22Rv1 (cell line): Measurements from ENCODE around the gene MYL7.

Experiments
- H3K27ac ChIP-seq: fragments of 450-650 bp; 2 replicates; pipeline ENCODE4 v1.5.1; 2017
- CTCF ChIP-seq: fragments of 450-650 bp; IDR thresholded peaks from 2 replicates; pipeline ENCODE4 v1.5.1; 2017; ENCODE audit warnings: mild to moderate bottlenecking
- ZFX ChIP-seq: fragments of 450-650 bp; IDR thresholded peaks from 2 replicates; pipeline ENCODE4 v1.6.1; 2017; ENCODE audit warnings: antibody characterized with exemption, borderline replicate concordance

The MYL7 gene

GRCh38 chr7:44123190-44124003 lies 17.7 kb downstream of the MYL7 start, which contains the start of gene POLD2:
Gene POLD2 (minus strand): TSS chr7:44123548. CDS start chr7:44122053, 1,495 bp downstream.
- peak within 1 kb of the TSS; percentile 76 for H3K27ac ChIP-seq

DNA sequence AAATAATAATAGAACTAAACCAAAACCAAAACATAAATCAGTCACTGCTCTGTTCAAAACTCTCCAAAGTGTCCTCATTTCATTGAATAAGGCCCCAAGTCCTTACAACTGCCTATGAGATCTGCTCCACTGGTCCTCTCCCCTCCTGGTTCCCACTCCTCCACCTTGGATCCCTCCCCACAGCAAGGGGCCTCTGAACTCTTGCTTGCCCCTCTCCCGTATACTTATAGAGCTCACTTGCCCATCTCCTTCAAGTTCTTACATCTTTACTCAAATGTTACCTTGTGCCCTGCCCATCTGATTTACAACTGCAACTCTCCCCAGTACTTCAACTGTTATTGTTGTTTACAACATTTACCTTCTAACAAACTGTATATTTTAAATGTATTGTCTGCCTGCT lies 18.6 kb downstream of the MYL7 start:
- peak overlapping the region; percentile 76 for H3K27ac ChIP-seq
- no peak for TF ChIP-seq CTCF
- TF ChIP-seq ZFX, result no peak

More at GRCh38 chr7:44123190-44124003, 17.7 kb downstream of the MYL7 start, which contains the start of gene POLD2:
- TF ChIP-seq CTCF (no peak), ZFX (no peak)

GRCh38 chr7:44121761-44122420 lies 19.2 kb downstream of the MYL7 start:
- H3K27ac ChIP-seq, result peak overlapping the region; percentile 76
- TF ChIP-seq CTCF (no peak), ZFX (no peak)

DNA sequence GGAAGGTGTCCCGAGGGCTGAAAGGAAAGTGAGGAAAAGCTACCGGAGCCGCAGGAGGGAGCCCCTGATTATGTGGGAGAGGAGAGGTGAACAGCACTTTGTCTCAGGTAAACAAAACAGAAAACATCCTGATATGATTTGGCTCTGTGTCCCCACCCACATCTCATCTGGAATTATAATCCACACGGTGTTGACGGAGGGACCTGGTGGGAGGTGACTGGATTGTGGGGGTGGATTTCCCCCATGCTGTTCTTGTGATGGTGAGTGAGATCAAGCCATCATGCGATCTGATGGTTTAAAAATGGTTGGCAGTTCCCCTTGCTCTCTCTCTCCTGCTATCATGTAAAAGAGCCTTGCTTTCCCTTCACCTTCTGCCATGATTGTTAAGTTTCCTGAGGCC lies 20.7 kb downstream of the MYL7 start:
- H3K27ac ChIP-seq, result peak overlapping the region; percentile 4; the same call in 1 of the 2 replicates
- TF ChIP-seq ZFX, result no peak

DNA sequence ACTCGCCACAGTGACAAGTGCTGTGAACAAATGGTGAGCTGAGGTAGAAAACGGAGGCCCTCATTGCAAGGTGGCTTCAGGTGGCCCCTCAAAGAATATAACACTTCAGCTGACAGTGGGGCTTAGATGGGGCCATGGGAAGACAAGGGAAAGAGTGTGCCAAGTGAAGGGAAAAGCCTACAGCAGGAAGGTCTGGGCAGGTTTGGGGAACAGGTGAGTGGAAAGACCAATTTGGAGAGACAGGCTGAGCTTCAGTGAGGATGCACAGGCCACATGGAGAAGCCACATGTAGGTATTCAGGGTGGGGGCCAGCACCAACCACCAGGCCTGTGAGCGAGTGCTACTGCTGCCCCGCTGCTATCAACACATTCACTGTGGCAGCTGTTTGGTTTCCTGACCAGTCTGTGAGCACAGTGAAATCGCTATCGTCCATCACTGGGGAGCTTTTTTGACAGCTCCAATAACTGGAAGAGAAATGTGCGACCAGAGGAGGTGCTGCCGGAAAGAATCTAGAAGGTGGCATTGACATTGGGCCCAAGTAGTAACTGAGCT lies 21.2 kb downstream of the MYL7 start:
- H3K27ac ChIP-seq, result 0 out of 2 replicates have a peak overlapping the region, but pooled peaks have one; percentile 4
- TF ChIP-seq ZFX (no peak), CTCF (no peak)

DNA sequence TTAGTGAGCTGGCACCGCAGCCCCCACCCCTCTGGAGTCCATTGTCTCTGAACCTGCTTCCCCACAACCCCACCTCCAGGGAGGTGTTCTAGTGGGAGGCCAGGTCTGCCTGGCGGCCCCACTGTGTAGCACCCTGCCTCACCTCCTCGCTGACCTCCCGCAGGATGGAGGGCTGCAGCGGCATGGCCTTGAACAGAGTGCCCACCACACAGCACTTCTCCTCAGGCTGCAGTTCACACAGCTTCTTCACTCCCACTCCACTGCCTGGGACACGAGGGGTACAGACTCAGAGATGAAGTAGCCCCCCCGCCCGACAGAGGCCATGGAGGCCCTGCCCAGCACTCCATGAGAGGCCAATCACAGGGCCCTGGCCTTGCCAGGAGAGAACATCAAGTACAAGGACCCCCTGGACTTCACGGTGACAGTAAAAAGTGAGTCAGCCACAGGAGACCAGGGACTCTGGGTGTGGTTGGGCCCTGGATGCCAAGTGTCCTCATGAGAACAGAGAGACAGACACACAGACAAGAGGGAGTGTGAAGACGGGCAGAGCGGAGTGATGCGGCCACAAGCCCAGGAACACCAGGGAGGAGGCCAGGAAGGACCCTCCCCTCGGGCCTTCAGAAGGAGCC lies 23.2 kb downstream of the MYL7 start:
- TF ChIP-seq CTCF (no peak), ZFX (no peak)
- no peak overlapping the region for H3K27ac ChIP-seq

- no peak overlapping the region for H3K27ac ChIP-seq
- TF ChIP-seq CTCF (no peak), ZFX (no peak)
Measured at GRCh38 chr7:44116789-44117666, 24.1 kb downstream of the MYL7 start.
